Measurements from ENCODE around the gene SAMD4B.
A peak's percentile ranks its signal among the peaks of the same experiment; 100 is the strongest.

The SAMD4B gene

GRCh38 chr19:39384839-39385568 lies 42.8 kb downstream of the SAMD4B start:
- no peak for TF ChIP-seq CTCF (IDR thresholded peaks at IDR 0.05; ENCODE audit: control insufficient read depth, insufficient read depth, low read depth, low read length, missing control alignments)
- DNase-seq (ENCODE audit: low read depth): no peak
- no peak overlapping the region for H3K4me3 ChIP-seq (ENCODE audit: control insufficient read depth, low read depth, low read length)

GRCh38 chr19:39385629-39386411 lies 43.6 kb downstream of the SAMD4B start:
- H3K4me3 ChIP-seq (ENCODE audit: control insufficient read depth, low read depth, low read length): no peak overlapping the region
- TF ChIP-seq CTCF (IDR thresholded peaks at IDR 0.05; ENCODE audit: control insufficient read depth, insufficient read depth, low read depth, low read length, missing control alignments): no peak
- no peak for DNase-seq (ENCODE audit: low read depth)

- H3K4me3 ChIP-seq (ENCODE audit: control insufficient read depth, low read depth, low read length): no peak overlapping the region
- no peak for TF ChIP-seq CTCF (IDR thresholded peaks at IDR 0.05; ENCODE audit: control insufficient read depth, insufficient read depth, low read depth, low read length, missing control alignments)
- DNase-seq (ENCODE audit: low read depth): no peak
Measured at GRCh38 chr19:39386557-39386956, 44.3 kb downstream of the SAMD4B start.

GRCh38 chr19:39388657-39389056 lies 46.4 kb downstream of the SAMD4B start:
- no peak overlapping the region for H3K4me3 ChIP-seq (ENCODE audit: control insufficient read depth, low read depth, low read length)
- no peak for TF ChIP-seq CTCF (IDR thresholded peaks at IDR 0.05; ENCODE audit: control insufficient read depth, insufficient read depth, low read depth, low read length, missing control alignments)
- DNase-seq (ENCODE audit: low read depth): no peak

- peak overlapping the region; percentile 100 for H3K4me3 ChIP-seq (ENCODE audit: control insufficient read depth, low read depth, low read length)
- DNase-seq (ENCODE audit: low read depth): no peak
- no peak for TF ChIP-seq CTCF (IDR thresholded peaks at IDR 0.05; ENCODE audit: control insufficient read depth, insufficient read depth, low read depth, low read length, missing control alignments)
Measured at GRCh38 chr19:39389631-39390414, 47.6 kb downstream of the SAMD4B start.

- DNase-seq (ENCODE audit: low read depth): no peak
- TF ChIP-seq CTCF (IDR thresholded peaks at IDR 0.05; ENCODE audit: control insufficient read depth, insufficient read depth, low read depth, low read length, missing control alignments): no peak
- H3K4me3 ChIP-seq (ENCODE audit: control insufficient read depth, low read depth, low read length): peak overlapping the region; percentile 100
Measured at GRCh38 chr19:39390451-39390750, 48.2 kb downstream of the SAMD4B start.

All from AG09309 (cell line).